ENCODE measurements around the gene TRIM2.

TRIM2 gene

GRCh38 chr4:153267890-153268289 is 63.6 kb downstream of the TRIM2 start:
- DNase-seq (ENCODE audit: insufficient read length, low spot score) = no peak
- no peak for FAIRE-seq
- no peak for TF ChIP-seq CTCF (IDR thresholded peaks at IDR 0.05; ENCODE audit: insufficient read depth, missing control alignments)

- no peak for DNase-seq (ENCODE audit: insufficient read length, low spot score)
- TF ChIP-seq CTCF (IDR thresholded peaks at IDR 0.05; ENCODE audit: insufficient read depth, missing control alignments) = no peak
- no peak for FAIRE-seq
Observed at GRCh38 chr4:153268295-153268694, 64.1 kb downstream of the TRIM2 start.

GRCh38 chr4:153269218-153269990 is 65.2 kb downstream of the TRIM2 start:
- no peak for TF ChIP-seq CTCF (IDR thresholded peaks at IDR 0.05; ENCODE audit: insufficient read depth, missing control alignments)
- DNase-seq (ENCODE audit: insufficient read length, low spot score) = no peak
- FAIRE-seq = no peak

GRCh38 chr4:153270361-153270760 is 66.1 kb downstream of the TRIM2 start:
- TF ChIP-seq CTCF (IDR thresholded peaks at IDR 0.05; ENCODE audit: insufficient read depth, missing control alignments) = no peak
- no peak for FAIRE-seq
- DNase-seq (ENCODE audit: insufficient read length, low spot score) = no peak

- no peak for TF ChIP-seq CTCF (IDR thresholded peaks at IDR 0.05; ENCODE audit: insufficient read depth, missing control alignments)
- no peak for DNase-seq (ENCODE audit: insufficient read length, low spot score)
- no peak for FAIRE-seq
Observed at GRCh38 chr4:153271820-153272219, 67.6 kb downstream of the TRIM2 start.

GRCh38 chr4:153273751-153274150 is 69.5 kb downstream of the TRIM2 start:
- FAIRE-seq = no peak
- DNase-seq (ENCODE audit: insufficient read length, low spot score) = no peak
- TF ChIP-seq CTCF (IDR thresholded peaks at IDR 0.05; ENCODE audit: insufficient read depth, missing control alignments) = no peak

GRCh38 chr4:153274967-153275366 is 70.7 kb downstream of the TRIM2 start:
- FAIRE-seq = no peak
- TF ChIP-seq CTCF (IDR thresholded peaks at IDR 0.05; ENCODE audit: insufficient read depth, missing control alignments) = no peak
- DNase-seq (ENCODE audit: insufficient read length, low spot score) = no peak

All from D721Med (cell line).